ENCODE results near the gene HLCS.

- TF ChIP-seq, protein P1, sequence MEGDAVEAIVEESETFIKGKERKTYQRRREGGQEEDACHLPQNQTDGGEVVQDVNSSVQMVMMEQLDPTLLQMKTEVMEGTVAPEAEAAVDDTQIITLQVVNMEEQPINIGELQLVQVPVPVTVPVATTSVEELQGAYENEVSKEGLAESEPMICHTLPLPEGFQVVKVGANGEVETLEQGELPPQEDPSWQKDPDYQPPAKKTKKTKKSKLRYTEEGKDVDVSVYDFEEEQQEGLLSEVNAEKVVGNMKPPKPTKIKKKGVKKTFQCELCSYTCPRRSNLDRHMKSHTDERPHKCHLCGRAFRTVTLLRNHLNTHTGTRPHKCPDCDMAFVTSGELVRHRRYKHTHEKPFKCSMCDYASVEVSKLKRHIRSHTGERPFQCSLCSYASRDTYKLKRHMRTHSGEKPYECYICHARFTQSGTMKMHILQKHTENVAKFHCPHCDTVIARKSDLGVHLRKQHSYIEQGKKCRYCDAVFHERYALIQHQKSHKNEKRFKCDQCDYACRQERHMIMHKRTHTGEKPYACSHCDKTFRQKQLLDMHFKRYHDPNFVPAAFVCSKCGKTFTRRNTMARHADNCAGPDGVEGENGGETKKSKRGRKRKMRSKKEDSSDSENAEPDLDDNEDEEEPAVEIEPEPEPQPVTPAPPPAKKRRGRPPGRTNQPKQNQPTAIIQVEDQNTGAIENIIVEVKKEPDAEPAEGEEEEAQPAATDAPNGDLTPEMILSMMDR (IDR thresholded peaks at IDR 0.05), result no peak
- TF ChIP-seq POLR2A (IDR thresholded peaks at IDR 0.05), result no peak
- no peak for TF ChIP-seq POLR2AphosphoS5 (IDR thresholded peaks at IDR 0.05)
Observed at GRCh38 chr21:36753556-36753955, 212.9 kb downstream of the HLCS start.

Data from sigmoid colon (tissue), 4 donors.